GM10248 (cell line): Measurements from ENCODE around the gene DYNC2LI1.

Source experiments
- CTCF ChIA-PET: fragments of 300-600 bp; sonication (Branson Sonifier 250); formaldehyde crosslinking; extraction: SDS; loops from one replicate; lab custom pipeline; 2021; ENCODE audit warnings: antibody characterized with exemption; lab: Yijun Ruan, JAX
- POLR2A ChIA-PET: fragments of 350-650 bp; sonication (Branson Sonifier 250); formaldehyde crosslinking; extraction: SDS; loops from one replicate; lab custom pipeline; 2020; ENCODE audit warnings: antibody characterized with exemption; lab: Yijun Ruan, JAX
- DNase-seq: peaks from one replicate; pipeline ENCODE4 v3.0.0; 2012; ENCODE audit errors: extremely low spot score
- TF ChIP-seq, protein P1 (sequence below): IDR thresholded peaks from 2 replicates; pipeline ENCODE4 v1.5.1; 2012; ENCODE audit warnings: mild to moderate bottlenecking, low read depth; ENCODE audit errors: extremely low read depth, missing control alignments, control extremely low read depth

The DYNC2LI1 gene

DNA sequence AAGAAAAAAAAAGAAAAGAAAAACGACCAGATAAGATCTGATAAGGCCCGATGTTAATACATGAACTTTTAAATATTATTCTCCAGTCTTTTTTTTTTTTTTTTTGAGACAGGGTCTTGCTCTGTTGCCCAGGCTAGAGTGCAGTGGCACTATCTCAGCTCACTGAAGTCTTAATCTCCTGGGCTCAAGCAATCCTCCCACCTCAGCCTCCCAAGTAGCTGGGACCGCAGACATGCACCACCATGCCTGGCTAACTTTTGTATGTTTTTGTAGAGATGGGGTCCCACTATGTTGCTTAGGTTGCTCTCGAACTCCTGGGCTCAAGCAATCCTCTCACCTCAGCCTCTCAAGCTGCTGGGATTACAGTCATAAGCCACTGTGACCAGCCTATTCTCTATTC, 63.2 kb downstream of the DYNC2LI1 start:
- POLR2A ChIA-PET, result no interaction called here
- CTCF ChIA-PET, result interaction anchor here (1.7 kb wide), 1 partner anchor 11 kb away, joined by 6 read pairs; no protein-coding TSS in a partner anchor
- DNase-seq, result no peak
- TF ChIP-seq, protein P1, sequence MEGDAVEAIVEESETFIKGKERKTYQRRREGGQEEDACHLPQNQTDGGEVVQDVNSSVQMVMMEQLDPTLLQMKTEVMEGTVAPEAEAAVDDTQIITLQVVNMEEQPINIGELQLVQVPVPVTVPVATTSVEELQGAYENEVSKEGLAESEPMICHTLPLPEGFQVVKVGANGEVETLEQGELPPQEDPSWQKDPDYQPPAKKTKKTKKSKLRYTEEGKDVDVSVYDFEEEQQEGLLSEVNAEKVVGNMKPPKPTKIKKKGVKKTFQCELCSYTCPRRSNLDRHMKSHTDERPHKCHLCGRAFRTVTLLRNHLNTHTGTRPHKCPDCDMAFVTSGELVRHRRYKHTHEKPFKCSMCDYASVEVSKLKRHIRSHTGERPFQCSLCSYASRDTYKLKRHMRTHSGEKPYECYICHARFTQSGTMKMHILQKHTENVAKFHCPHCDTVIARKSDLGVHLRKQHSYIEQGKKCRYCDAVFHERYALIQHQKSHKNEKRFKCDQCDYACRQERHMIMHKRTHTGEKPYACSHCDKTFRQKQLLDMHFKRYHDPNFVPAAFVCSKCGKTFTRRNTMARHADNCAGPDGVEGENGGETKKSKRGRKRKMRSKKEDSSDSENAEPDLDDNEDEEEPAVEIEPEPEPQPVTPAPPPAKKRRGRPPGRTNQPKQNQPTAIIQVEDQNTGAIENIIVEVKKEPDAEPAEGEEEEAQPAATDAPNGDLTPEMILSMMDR, result no peak

DNA sequence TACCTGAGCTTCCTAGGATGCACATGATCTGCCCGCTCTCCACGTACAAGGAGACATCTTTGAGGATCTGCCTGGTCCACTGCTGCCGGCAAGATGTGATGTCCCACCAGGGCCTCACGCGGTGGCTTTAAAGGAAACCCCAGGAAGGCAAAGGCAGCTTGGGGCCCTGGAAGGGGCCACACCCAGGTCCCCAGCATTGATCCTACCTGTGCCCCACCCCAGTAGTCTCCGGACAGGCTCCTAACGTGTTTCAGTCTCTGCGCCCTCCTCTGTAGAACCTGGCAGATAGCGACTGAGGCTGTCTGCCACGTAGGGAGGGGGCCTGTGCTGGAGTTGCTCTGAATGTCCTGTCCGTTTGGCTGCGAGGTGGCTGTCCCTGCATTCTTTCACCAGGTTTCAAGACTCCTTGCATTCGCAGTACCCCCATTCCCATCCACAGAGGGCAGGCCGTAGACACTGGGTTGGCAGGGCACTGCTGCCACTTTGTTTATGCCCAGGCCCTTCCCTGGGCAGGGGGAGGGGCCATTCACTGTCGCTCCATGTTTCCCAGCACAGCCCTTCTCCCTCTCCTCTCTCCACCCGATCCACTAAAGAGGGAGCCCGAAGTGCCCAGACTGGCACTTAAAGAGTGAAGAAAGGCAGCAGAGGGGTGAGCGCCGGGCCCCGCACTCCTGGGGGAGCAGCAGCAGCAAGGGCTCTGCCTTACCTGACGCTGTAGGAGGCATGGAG, 64.2 kb downstream of the DYNC2LI1 start:
- TF ChIP-seq, protein P1, result no peak
- no peak for DNase-seq
- CTCF ChIA-PET, result interaction anchor here (1.7 kb wide), 1 partner anchor 12 kb away, joined by 6 read pairs; no protein-coding TSS in a partner anchor
- POLR2A ChIA-PET, result no interaction called here

DNA sequence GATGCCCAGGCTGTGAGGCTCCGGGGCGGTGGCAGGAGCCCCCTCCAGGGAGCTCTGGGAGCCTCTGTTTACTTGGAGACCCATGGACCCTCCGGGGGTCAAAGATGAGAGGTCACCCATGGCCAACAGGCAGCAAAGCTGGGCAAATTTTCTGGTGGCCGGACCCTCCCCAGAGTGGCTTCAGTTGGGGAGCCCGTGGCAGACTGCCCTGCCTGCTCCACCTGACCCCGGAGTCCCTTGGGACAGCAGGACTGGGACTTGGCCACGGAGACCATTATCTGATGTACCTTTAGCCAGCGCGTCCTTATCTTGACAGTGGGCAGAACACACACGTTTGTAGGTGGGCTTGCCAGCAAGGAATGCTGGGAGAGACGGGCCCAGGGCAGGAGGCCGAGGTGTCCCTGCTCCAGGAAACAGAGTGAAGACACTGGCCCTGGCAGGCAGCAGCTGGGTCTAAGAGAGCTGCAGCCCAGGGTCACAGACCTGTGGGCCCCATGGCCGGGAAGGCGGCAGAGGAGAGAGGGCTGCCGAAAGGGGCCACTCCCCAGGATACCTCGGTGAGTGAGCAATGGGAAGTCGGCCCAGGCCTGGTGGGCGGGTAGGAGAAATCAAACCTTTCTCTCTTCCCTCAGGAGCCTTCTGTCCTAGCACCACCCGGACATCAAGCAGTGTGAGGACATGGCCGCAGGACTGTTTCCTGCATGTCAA, 64.9 kb downstream of the DYNC2LI1 start, which contains the start of the genes ABCG5 and ABCG8:
Gene ABCG5, minus strand, starts transcription at position 280 of the 708 bp plus-strand sequence. Its CDS starts 160 bp downstream, at position 120.
Gene ABCG8, plus strand, starts transcription at position 412 of the 708 bp plus-strand sequence. Its CDS starts 83 bp downstream, at position 495.
- TF ChIP-seq, protein P1, result no peak
- POLR2A ChIA-PET, result no interaction called here
- peak; percentile 13 for DNase-seq
- CTCF ChIA-PET, result no interaction called here

DNA sequence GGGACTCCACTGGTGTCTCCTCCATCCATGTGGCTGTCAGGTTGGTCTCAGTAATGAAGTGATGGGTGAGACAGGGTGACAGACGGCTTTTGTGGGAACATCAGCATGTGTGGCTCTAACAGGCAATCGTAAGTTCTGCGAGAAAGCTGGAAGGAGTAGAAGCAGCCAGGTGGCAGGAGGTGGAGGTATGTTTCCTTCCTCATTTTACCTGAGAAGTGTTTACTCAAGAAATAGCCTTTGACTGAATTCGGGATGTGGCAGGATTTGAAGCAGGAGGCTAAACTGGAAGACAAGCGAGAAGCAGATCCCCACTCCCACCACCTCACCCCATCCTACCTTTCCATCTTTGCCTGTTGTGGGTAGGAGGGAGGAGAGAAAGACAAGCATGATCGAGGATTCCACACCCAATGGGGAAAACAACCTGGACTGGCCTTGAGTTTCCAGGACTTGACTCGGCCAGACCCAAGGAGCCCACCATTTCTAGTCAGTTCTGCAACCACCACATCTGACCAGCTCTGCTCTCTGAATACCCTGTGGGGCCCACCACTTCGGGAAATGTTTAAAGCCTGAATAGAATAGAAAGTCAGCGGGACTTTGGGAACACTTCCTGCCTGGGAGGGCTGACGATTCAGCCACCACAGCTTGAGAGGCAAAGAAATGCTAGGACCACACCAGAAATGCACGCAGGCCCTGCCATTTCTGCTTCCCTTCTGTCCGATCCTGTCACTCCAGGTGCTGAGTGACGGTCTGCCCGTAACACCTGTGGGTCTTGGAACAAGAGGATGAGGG, 66.1 kb downstream of the DYNC2LI1 start:
- ChIA-PET CTCF (no interaction called here), POLR2A (no interaction called here)
- TF ChIP-seq, protein P1, result no peak
- DNase-seq, result peak; percentile 2

DNA sequence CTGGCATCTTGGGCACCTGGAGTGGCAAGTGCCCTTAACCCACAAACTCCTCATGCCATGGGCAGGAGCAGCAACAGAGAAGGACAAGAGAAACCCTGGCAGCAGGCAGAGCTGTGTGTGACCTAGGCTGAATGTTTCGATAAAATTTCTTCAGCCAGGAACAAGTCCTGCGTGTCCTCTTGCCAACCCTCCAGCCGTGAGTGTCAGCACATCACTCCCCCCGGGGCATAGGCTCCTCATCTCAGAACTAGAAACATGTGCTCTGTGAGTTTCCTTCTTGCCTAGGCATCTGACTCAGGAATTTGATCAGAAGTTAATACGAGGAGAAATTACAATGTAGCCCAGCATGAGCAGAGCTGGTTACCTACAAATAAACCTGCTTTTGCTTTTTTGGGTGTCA, 67.1 kb downstream of the DYNC2LI1 start:
- peak; percentile 4 for DNase-seq
- ChIA-PET CTCF (no interaction called here), POLR2A (no interaction called here)
- TF ChIP-seq, protein P1, result no peak
